Activated T-helper 17 cell treated with anti-CD3 and anti-CD28 coated beads, Interleukin-2, amount 50 U/mL, for 72 hours (primary cell): ENCODE measurements around the gene MCUB. TPM values are rescaled to one million over a fixed set of nuclear protein-coding genes. Genes with fewer than 3 reads are reported as not detected.

ENCODE experiments used
- ATAC-seq: fragments of 150-1000 bp; cut with Tn5 transposase; replicated peaks from 2 replicates; pipeline ENCODE4 v1.10.0; 2021; ENCODE audit warnings: mild to moderate bottlenecking, moderate library complexity
- H3K27ac Mint-ChIP-seq: one replicate; pipeline ENCODE4 v1.8.0; 2022; ENCODE audit warnings: mixed read lengths
- H3K27me3 Mint-ChIP-seq: one replicate; pipeline ENCODE4 v1.8.0; 2022; ENCODE audit warnings: mixed read lengths
- H3K36me3 Mint-ChIP-seq: one replicate; pipeline ENCODE4 v1.8.0; 2022; ENCODE audit warnings: low read depth, mild to moderate bottlenecking, mixed read lengths
- H3K4me1 Mint-ChIP-seq: one replicate; pipeline ENCODE4 v1.8.0; 2022; ENCODE audit warnings: mixed read lengths
- H3K4me3 Mint-ChIP-seq: one replicate; pipeline ENCODE4 v1.8.0; 2022; ENCODE audit warnings: mild to moderate bottlenecking, mixed read lengths
- H3K9me3 Mint-ChIP-seq: one replicate; pipeline ENCODE4 v1.8.0; 2022; ENCODE audit warnings: mixed read lengths
- total RNA-seq, 2 donors: library from RNA; stranded (reverse); gene quantifications; one replicate each; pipeline ENCODE4 v1.2.3, GENCODE V29; 2022

The MCUB gene
- total RNA-seq, 2 donors from 2014 or later = 57.3 to 62.4 TPM

- no peak overlapping the region for H3K4me3 Mint-ChIP-seq
- H3K9me3 Mint-ChIP-seq = no peaks in the 10 kb centered on the region
- no peaks in the 10 kb centered on the region for H3K27me3 Mint-ChIP-seq
- peak overlapping the region; percentile 25 for H3K27ac Mint-ChIP-seq
- peaks cover 17% of the 10 kb centered on the region for H3K4me1 Mint-ChIP-seq
- no peak for ATAC-seq
- peaks cover 58% of the 10 kb centered on the region for H3K36me3 Mint-ChIP-seq
Observed at GRCh38 chr4:109698656-109699055, 138.6 kb downstream of the MCUB start.

- Mint-ChIP-seq H3K27ac (peak overlapping the region; percentile 25), H3K4me1 (peaks cover 20% of the 10 kb centered on the region), H3K4me3 (no peak overlapping the region), H3K27me3 (no peaks in the 10 kb centered on the region), H3K9me3 (no peaks in the 10 kb centered on the region), H3K36me3 (peaks cover 48% of the 10 kb centered on the region)
- no peak for ATAC-seq
Observed at GRCh38 chr4:109699553-109700225, 139.6 kb downstream of the MCUB start.

GRCh38 chr4:109701566-109702410 is 141.7 kb downstream of the MCUB start:
- peaks cover 30% of the 10 kb centered on the region for H3K36me3 Mint-ChIP-seq
- no peak for ATAC-seq
- H3K4me3 Mint-ChIP-seq = peak overlapping the region; percentile 92
- peaks cover 25% of the 10 kb centered on the region for H3K4me1 Mint-ChIP-seq
- peak overlapping the region; percentile 92 for H3K27ac Mint-ChIP-seq
- H3K27me3 Mint-ChIP-seq = no peaks in the 10 kb centered on the region
- H3K9me3 Mint-ChIP-seq = no peaks in the 10 kb centered on the region

DNA sequence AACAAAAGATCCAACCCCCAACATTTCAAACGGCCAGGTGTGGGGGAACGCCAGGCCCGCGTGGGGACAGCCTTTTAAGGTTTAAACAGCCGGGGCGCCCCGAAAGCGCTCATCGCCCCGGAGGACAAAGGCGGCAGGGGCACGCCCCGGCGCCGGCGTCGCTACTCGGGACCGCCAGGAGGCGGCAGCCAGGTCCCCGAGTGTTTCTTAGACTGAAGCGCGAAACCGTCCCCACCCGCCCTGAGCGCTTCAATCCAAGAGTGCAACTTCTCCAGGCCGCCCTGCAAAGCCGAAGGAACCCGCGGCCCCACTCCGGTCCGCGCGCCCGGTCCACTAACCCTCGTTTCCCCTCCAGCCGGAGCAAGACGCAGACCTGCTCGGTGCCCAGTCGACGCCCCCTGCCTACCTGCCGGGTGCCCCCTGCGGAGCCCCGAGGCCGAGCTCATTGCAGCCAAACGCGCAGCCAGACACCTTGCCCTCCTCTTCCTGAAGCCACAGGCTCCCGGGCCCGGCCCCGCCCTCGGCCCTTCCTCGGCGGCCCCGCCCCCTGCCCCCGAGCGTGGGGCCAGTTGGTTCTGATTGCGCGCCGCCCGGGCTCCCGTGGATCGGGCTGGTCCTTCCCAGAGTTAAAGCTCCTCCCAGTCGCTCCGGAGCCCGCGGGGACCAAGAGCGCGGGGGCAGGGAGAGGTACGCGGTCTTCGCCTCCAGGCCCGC is 143.1 kb downstream of the MCUB start, which contains the start of gene CASP6:
TSS of gene CASP6 (minus strand) at position 496 of the 714 bp plus-strand sequence. CDS start at position 446, 50 bp downstream.
- no peaks in the 10 kb centered on the region for H3K27me3 Mint-ChIP-seq
- H3K4me1 Mint-ChIP-seq = peaks cover 25% of the 10 kb centered on the region
- no peaks in the 10 kb centered on the region for H3K9me3 Mint-ChIP-seq
- peaks cover 17% of the 10 kb centered on the region for H3K36me3 Mint-ChIP-seq
- peak; percentile 79 for ATAC-seq
- H3K27ac Mint-ChIP-seq = peak within 1 kb of the TSS; percentile 92
- peak within 1 kb of the TSS; percentile 92 for H3K4me3 Mint-ChIP-seq

GRCh38 chr4:109703664-109704361 is 143.8 kb downstream of the MCUB start:
- H3K27me3 Mint-ChIP-seq = no peaks in the 10 kb centered on the region
- ATAC-seq = no peak
- H3K9me3 Mint-ChIP-seq = no peaks in the 10 kb centered on the region
- peaks cover 25% of the 10 kb centered on the region for H3K4me1 Mint-ChIP-seq
- peak overlapping the region; percentile 92 for H3K4me3 Mint-ChIP-seq
- peak overlapping the region; percentile 92 for H3K27ac Mint-ChIP-seq
- H3K36me3 Mint-ChIP-seq = peaks cover 18% of the 10 kb centered on the region

GRCh38 chr4:109708435-109708834 is 148.4 kb downstream of the MCUB start:
- H3K9me3 Mint-ChIP-seq = no peaks in the 10 kb centered on the region
- no peak overlapping the region for H3K4me3 Mint-ChIP-seq
- H3K4me1 Mint-ChIP-seq = peaks cover 8% of the 10 kb centered on the region
- no peak overlapping the region for H3K27ac Mint-ChIP-seq
- ATAC-seq = no peak
- H3K36me3 Mint-ChIP-seq = peaks cover 32% of the 10 kb centered on the region
- H3K27me3 Mint-ChIP-seq = no peaks in the 10 kb centered on the region

- H3K4me1 Mint-ChIP-seq = peaks cover 6% of the 10 kb centered on the region
Observed at GRCh38 chr4:109708990-109709389, 148.9 kb downstream of the MCUB start.

GRCh38 chr4:109713500-109713899 is 153.5 kb downstream of the MCUB start:
- Mint-ChIP-seq H3K9me3 (no peaks in the 10 kb centered on the region), H3K36me3 (peaks cover 66% of the 10 kb centered on the region), H3K27me3 (no peaks in the 10 kb centered on the region), H3K4me3 (no peak overlapping the region), H3K4me1 (no peaks in the 10 kb centered on the region), H3K27ac (no peak overlapping the region)
- ATAC-seq = no peak

More at GRCh38 chr4:109708990-109709389, 148.9 kb downstream of the MCUB start:
- Mint-ChIP-seq H3K9me3 (no peaks in the 10 kb centered on the region), H3K27ac (no peak overlapping the region), H3K4me3 (no peak overlapping the region), H3K27me3 (no peaks in the 10 kb centered on the region), H3K36me3 (peaks cover 34% of the 10 kb centered on the region)
- ATAC-seq = no peak

- Mint-ChIP-seq H3K27ac (no peak overlapping the region), H3K9me3 (no peaks in the 10 kb centered on the region)
Observed at GRCh38 chr4:109718759-109719158, 158.7 kb downstream of the MCUB start.

DNA sequence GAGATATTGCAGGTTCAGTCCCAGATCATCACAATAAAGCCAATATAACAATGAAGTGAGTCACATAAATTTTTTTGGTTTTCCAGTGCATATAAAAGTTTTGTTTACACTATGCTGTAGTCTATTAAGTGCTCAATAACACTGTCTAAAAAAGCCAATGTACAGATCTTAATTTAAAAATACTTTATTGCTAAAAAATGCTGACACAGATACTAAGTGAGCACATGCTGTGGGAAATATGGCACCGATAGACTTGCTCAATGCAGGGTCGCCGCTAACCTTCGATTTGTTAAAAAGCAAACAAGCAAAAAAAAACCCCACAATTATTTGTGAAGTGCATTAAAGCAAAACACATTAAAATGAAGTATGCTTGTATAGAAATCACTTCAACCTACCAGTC is 159.6 kb downstream of the MCUB start:
- Mint-ChIP-seq H3K4me3 (no peak overlapping the region), H3K27ac (no peak overlapping the region), H3K36me3 (peaks cover 31% of the 10 kb centered on the region), H3K4me1 (peaks cover 8% of the 10 kb centered on the region), H3K9me3 (no peaks in the 10 kb centered on the region), H3K27me3 (no peaks in the 10 kb centered on the region)
- ATAC-seq = no peak

More at GRCh38 chr4:109718759-109719158, 158.7 kb downstream of the MCUB start:
- no peaks in the 10 kb centered on the region for H3K27me3 Mint-ChIP-seq
- ATAC-seq = no peak
- peaks cover 8% of the 10 kb centered on the region for H3K4me1 Mint-ChIP-seq
- H3K4me3 Mint-ChIP-seq = no peak overlapping the region
- peaks cover 38% of the 10 kb centered on the region for H3K36me3 Mint-ChIP-seq

DNA sequence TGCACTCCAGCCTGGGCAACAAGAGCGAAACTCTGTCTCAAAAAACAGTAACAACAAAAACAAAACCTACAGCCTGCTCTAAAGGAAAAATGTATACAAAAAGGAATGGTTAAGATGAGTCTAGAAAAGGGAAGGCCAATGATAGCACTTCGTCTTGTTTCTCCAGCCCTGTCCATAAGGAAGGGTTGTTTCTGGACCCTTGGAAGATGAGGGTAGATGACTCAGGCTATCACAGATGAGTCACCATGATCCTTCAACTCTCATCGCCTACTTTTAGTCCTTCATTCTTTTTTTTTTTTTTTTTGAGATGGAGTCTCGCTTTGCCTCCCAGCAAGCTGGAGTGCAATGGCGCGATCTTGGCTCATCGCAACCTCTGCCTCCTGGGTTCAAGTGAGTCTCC is 161.0 kb downstream of the MCUB start:
- H3K4me1 Mint-ChIP-seq = peaks cover 8% of the 10 kb centered on the region

GRCh38 chr4:109722357-109722756 is 162.3 kb downstream of the MCUB start:
- H3K4me1 Mint-ChIP-seq = peaks cover 8% of the 10 kb centered on the region
- no peak for ATAC-seq

More for the DNA sequence above, 161.0 kb downstream of the MCUB start:
- no peak overlapping the region for H3K4me3 Mint-ChIP-seq
- no peaks in the 10 kb centered on the region for H3K27me3 Mint-ChIP-seq
- no peaks in the 10 kb centered on the region for H3K9me3 Mint-ChIP-seq
- ATAC-seq = no peak
- peaks cover 20% of the 10 kb centered on the region for H3K36me3 Mint-ChIP-seq
- no peak overlapping the region for H3K27ac Mint-ChIP-seq

DNA sequence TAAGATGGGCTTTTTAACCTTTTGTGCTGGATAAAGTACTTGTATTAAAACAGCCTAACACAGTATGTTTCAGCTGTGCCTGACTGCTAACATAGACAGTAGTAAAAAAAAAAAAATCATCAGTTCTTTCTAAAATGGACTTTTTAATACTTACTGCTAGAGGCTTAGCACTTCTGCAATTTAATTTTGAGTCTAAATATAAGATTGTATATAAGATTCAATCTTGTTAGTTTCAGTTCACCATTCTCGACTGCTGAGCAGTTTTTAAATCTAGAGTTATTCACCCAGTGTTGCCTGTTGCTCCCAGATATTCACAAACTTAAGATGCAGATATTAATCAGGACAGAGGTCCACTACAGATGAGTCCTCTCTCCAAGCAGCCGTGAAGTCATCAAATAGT is 163.1 kb downstream of the MCUB start:
- no peaks in the 10 kb centered on the region for H3K27me3 Mint-ChIP-seq

More at GRCh38 chr4:109722357-109722756, 162.3 kb downstream of the MCUB start:
- Mint-ChIP-seq H3K36me3 (peaks cover 13% of the 10 kb centered on the region), H3K9me3 (no peaks in the 10 kb centered on the region), H3K27ac (no peak overlapping the region), H3K4me3 (no peak overlapping the region), H3K27me3 (no peaks in the 10 kb centered on the region)

DNA sequence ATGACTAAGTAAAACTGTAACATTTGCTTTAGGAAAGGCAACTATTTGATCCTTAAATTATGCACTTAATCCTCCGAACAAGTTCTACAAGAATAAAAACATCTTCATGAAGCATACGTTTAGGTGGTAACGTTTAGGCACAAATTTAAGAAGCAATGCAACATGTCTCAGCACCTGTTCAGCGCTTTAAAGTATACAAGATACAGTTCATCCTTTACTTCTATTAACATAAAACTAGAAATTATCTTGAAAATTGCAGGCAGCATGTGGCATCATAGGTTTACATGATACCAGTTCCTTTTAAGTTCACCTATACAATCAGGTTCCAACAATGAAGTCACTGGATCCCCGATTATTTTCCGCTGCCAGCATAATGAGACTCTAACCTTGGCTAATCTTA is 168.3 kb downstream of the MCUB start:
- Mint-ChIP-seq H3K9me3 (no peaks in the 10 kb centered on the region), H3K4me1 (peaks cover 7% of the 10 kb centered on the region), H3K36me3 (peaks cover 12% of the 10 kb centered on the region), H3K4me3 (peak overlapping the region; percentile 85), H3K27ac (no peak overlapping the region), H3K27me3 (no peaks in the 10 kb centered on the region)
- no peak for ATAC-seq

More for the DNA sequence above, 163.1 kb downstream of the MCUB start:
- Mint-ChIP-seq H3K27ac (no peak overlapping the region), H3K9me3 (no peaks in the 10 kb centered on the region), H3K36me3 (peaks cover 12% of the 10 kb centered on the region), H3K4me3 (no peak overlapping the region), H3K4me1 (peaks cover 13% of the 10 kb centered on the region)
- no peak for ATAC-seq
